ENCODE data around the gene GAS2L1. TPM values are rescaled to one million over a fixed set of nuclear protein-coding genes. Genes with fewer than 3 reads are reported as not detected.

GAS2L1 gene
- polyA plus RNA-seq, 1 donor (not counting 4 experiments of a cell fraction or from before 2014, with no cell fraction given) = 11.3 TPM

DNA sequence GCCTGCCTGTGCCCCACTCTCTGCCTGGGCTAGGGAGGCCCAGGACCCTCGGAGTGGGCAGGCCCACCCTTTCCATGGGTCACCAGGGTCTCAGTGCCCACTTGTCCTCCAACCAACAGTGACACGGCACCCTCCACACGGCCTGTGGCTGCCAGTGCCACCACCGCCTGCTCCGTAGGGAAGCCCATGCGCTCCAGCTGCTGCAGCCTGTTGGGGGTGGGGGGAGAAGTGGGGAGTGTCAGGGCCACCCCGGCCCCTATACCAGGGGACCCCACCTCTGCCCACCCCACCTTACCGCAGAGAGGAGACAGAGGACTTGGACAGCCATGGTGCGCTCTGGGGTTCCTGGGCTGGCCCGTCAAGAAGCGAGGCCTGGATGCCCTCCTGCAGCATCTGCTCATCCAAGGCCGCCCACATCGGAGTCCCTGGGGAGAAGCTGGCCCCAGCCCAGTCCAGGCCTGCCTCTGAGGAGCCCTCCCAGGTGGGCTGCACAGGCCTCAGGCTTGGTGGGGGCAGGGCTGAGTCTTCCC lies 46.4 kb upstream of the GAS2L1 start:
- Histone ChIP-seq H3K9me1 (ENCODE audit: control insufficient read depth, extremely low read depth, insufficient read depth, low read length) (no peaks in the 10 kb centered on the region), H3K79me2 (ENCODE audit: control insufficient read depth, insufficient read depth, low read length) (no peaks in the 10 kb centered on the region), H3K4me2 (ENCODE audit: control insufficient read depth, extremely low read depth, insufficient read depth, low read depth, low read length) (no peak overlapping the region), H4K20me1 (ENCODE audit: control insufficient read depth, extremely low read depth, insufficient read depth, low read length) (peaks cover 3% of the 10 kb centered on the region), H3K9me3 (ENCODE audit: control insufficient read depth, low read depth, low read length) (no peaks in the 10 kb centered on the region), H2AFZ (ENCODE audit: control insufficient read depth, low read length) (no peak overlapping the region), H3K4me1 (ENCODE audit: control insufficient read depth, extremely low read depth, insufficient read depth, low read length) (no peaks in the 10 kb centered on the region), H3K4me3 (ENCODE audit: control insufficient read depth in 2 of 3, extremely low read depth in 1 of 3, insufficient read depth in 2 of 3, low read depth in 1 of 3, low read length in 3 of 3) (no peak overlapping the region), H3K36me3 (ENCODE audit: control insufficient read depth in 2 of 2, extremely low read depth in 1 of 2, insufficient read depth in 2 of 2, low read length in 2 of 2) (peaks cover 2 to 10% of the 10 kb centered on the region in 2 experiments), H3K27ac (ENCODE audit: control insufficient read depth, insufficient read depth, low read length) (no peak overlapping the region), H3K9ac (ENCODE audit: control insufficient read depth, extremely low read depth, insufficient read depth, low read length) (no peak overlapping the region), H3K27me3 (ENCODE audit: control insufficient read depth, extremely low read depth, insufficient read depth, low read length) (no peaks in the 10 kb centered on the region)
- TF ChIP-seq EZH2 (IDR thresholded peaks at IDR 0.05; ENCODE audit: low read length) = no peak
- TF ChIP-seq, protein P1, sequence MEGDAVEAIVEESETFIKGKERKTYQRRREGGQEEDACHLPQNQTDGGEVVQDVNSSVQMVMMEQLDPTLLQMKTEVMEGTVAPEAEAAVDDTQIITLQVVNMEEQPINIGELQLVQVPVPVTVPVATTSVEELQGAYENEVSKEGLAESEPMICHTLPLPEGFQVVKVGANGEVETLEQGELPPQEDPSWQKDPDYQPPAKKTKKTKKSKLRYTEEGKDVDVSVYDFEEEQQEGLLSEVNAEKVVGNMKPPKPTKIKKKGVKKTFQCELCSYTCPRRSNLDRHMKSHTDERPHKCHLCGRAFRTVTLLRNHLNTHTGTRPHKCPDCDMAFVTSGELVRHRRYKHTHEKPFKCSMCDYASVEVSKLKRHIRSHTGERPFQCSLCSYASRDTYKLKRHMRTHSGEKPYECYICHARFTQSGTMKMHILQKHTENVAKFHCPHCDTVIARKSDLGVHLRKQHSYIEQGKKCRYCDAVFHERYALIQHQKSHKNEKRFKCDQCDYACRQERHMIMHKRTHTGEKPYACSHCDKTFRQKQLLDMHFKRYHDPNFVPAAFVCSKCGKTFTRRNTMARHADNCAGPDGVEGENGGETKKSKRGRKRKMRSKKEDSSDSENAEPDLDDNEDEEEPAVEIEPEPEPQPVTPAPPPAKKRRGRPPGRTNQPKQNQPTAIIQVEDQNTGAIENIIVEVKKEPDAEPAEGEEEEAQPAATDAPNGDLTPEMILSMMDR (optimal IDR thresholded peaks at IDR 0.05 in 1 of 3, IDR thresholded peaks at IDR 0.05 in 1 of 3, conservative IDR thresholded peaks at IDR 0.05 in 1 of 3; ENCODE audit: extremely low read depth in 1 of 3, insufficient read depth in 2 of 3, low read length in 3 of 3) = no peak
- dilution Hi-C loops (cut with MboI; ENCODE audit: extremely low pct_ligation_motif_present, low sequenced_read_pairs) = no loop called here
- DNase-seq (ENCODE audit: low read depth, low spot score) = no peak
- FAIRE-seq = no peak

DNA sequence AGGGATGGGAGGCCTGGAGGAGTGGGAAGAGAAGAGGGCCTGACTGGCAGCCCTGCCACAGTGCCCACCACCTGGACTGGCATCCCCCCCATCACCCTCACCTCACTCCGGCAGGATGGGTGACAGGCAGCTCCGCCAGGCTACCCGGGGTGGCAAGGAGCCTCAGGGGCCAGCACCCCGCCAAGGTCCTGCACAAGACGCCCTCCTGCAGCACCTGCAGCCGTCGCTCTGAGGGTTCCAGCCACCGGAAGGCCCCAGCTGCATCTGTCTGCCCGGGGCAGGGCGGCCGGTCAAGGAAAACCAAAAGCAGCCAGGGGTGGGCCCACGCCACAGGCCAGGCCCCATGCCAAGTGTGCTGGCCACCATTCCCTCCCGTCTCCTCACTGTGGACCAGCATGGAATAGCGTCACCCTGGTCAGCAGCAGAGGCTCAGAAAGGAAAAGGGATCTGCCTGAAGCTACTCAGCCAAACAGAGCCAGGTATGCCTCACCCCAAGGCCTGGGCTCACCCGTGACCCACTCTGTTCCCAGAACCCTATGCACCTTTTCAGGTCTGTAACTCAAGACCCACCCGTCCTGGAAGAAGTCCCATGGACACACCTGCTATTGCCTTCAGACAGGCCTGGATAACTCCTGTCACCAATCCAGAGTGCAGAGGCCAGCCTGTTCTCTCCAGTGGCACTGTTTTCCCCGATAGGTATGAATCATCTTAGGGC lies 45.7 kb upstream of the GAS2L1 start:
- dilution Hi-C loops (cut with MboI; ENCODE audit: extremely low pct_ligation_motif_present, low sequenced_read_pairs) = no loop called here
- Histone ChIP-seq H3K27me3 (ENCODE audit: control insufficient read depth, extremely low read depth, insufficient read depth, low read length) (no peaks in the 10 kb centered on the region), H3K9ac (ENCODE audit: control insufficient read depth, extremely low read depth, insufficient read depth, low read length) (no peak overlapping the region), H3K9me3 (ENCODE audit: control insufficient read depth, low read depth, low read length) (no peaks in the 10 kb centered on the region), H4K20me1 (ENCODE audit: control insufficient read depth, extremely low read depth, insufficient read depth, low read length) (peaks cover 3% of the 10 kb centered on the region), H3K36me3 (ENCODE audit: control insufficient read depth in 2 of 2, extremely low read depth in 1 of 2, insufficient read depth in 2 of 2, low read length in 2 of 2) (peaks cover 8 to 14% of the 10 kb centered on the region in 2 experiments), H3K9me1 (ENCODE audit: control insufficient read depth, extremely low read depth, insufficient read depth, low read length) (no peaks in the 10 kb centered on the region), H3K4me1 (ENCODE audit: control insufficient read depth, extremely low read depth, insufficient read depth, low read length) (no peaks in the 10 kb centered on the region), H3K79me2 (ENCODE audit: control insufficient read depth, insufficient read depth, low read length) (no peaks in the 10 kb centered on the region), H3K4me3 (ENCODE audit: control insufficient read depth in 2 of 3, extremely low read depth in 1 of 3, insufficient read depth in 2 of 3, low read depth in 1 of 3, low read length in 3 of 3) (no peak overlapping the region), H3K27ac (ENCODE audit: control insufficient read depth, insufficient read depth, low read length) (no peak overlapping the region), H2AFZ (ENCODE audit: control insufficient read depth, low read length) (no peak overlapping the region), H3K4me2 (ENCODE audit: control insufficient read depth, extremely low read depth, insufficient read depth, low read depth, low read length) (no peak overlapping the region)
- DNase-seq (ENCODE audit: low read depth, low spot score) (no peak), FAIRE-seq (no peak)
- TF ChIP-seq, protein P1 (optimal IDR thresholded peaks at IDR 0.05 in 1 of 3, IDR thresholded peaks at IDR 0.05 in 1 of 3, conservative IDR thresholded peaks at IDR 0.05 in 1 of 3; ENCODE audit: extremely low read depth in 1 of 3, insufficient read depth in 2 of 3, low read length in 3 of 3) = no peak
- TF ChIP-seq EZH2 (IDR thresholded peaks at IDR 0.05; ENCODE audit: low read length) = no peak
